ENCODE data around the gene GABRD.

GABRD gene

GRCh38 chr1:1985375-1986050 is 33.6 kb upstream of the GABRD start:
- DNase-seq, result no peak

DNA sequence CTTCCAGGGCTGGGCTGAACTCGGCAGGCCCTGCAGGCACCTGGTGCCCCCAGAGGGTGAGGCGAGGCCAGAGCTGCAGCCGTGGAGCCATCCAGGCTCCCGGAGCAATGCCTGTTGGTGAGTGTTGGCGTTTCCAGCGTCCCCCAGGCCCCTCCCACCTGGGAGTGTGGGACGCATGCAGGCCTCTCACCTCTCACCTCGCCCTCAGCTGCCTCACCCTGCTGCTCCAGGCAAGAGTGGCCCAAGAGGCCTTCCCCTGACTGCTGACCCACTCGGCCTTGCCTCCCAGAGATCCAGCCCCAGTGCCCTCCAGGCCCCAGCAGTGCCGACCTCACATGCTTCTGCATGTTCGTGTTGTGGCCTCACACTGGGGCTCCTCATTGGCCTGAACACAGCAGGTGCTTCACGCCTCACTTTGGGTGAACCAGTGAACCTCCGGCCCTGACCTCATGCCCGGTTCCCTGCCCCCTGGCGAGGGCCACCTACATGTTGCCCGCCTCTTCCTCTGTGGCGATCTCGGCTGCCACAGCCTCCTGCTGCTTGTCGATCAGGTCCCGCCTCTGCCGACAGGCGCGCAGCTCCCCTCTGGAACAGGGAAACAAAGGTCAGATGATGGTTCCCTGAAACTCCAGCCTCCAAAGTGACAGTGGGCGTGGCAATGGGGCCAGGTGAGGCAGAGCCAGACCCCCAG is 32.5 kb upstream of the GABRD start:
- DNase-seq, result no peak

GRCh38 chr1:1987142-1987510 is 32.0 kb upstream of the GABRD start:
- DNase-seq, result no peak

- no peak for DNase-seq
Observed at GRCh38 chr1:1988061-1988945, 30.8 kb upstream of the GABRD start.

GRCh38 chr1:1989102-1989542 is 30.0 kb upstream of the GABRD start:
- no peak for DNase-seq

GRCh38 chr1:1989789-1990188 is 29.4 kb upstream of the GABRD start:
- no peak for DNase-seq

- no peak for DNase-seq
Observed at GRCh38 chr1:1990222-1990621, 28.9 kb upstream of the GABRD start.

GRCh38 chr1:1994536-1994935 is 24.6 kb upstream of the GABRD start:
- no peak for DNase-seq

- DNase-seq, result no peak
Observed at GRCh38 chr1:1996207-1996651, 22.9 kb upstream of the GABRD start.

DNA sequence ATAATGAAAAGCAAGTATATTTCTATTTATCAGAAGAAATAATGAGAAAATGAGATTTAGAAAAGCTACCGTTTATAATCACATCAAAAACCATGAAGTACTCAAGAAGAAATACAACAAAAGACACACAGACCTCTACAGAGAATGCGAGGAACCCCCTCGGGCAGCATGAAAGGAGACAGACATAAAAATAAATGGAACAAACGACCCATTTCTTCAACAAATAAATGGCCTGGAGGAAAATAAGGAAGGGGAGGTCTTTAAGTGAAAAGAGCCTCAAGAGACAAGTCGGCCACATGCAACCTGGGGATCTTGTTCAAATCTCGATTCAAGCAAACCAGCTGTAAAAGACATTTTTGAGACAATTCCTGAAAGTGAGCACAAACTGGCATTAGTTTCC is 21.6 kb upstream of the GABRD start:
- no peak for DNase-seq

DNA sequence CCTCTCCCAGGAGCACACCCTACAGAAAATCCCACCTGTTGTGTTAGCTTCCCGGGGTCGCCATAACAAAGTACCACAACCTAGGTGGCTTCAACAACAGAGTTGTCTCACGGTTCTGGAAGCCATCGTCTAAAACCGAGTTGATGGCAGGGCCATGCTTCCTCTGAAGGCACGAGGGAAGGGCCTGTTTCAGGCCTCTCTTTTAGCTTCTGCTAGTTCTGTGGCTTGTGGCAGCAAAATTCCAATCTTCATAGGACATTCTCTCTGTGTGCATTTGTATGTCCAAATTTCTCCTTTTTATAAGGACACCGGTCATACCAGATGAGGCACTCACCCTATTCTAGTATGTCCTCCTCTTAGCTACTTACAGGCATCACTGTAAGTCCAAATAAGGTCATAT is 18.7 kb upstream of the GABRD start:
- DNase-seq, result no peak

GRCh38 chr1:2000850-2001249 is 18.3 kb upstream of the GABRD start:
- DNase-seq, result no peak

DNA sequence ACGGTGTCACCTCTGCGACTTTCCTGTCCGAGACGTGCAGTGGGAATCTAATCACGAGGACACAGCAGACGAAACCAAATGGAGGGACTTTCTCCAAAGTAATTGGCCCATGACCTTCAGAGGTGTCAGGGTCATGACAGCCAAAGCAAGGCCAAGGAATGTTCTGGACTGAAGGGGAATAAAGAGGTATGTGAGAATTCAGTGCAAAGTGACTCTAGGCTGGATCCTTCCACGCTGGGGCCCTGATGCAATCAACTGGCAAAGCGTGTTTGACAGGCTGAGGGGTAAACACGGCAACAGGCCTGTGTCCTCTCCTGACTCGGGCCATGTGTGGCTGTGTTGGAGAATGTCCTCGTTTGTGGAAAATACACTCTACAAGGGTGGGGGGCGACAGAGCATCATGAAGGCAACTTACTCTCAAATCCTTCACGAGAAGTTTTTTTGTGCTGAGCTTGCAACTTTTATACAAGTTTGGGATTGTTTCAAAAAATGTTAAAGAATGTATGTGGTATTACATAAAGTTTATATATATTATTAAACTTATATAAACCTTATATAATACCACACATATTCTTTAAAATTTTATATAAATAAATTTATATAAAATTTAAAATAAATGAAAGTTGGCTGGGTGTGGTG is 17.3 kb upstream of the GABRD start:
- no peak for DNase-seq

DNA sequence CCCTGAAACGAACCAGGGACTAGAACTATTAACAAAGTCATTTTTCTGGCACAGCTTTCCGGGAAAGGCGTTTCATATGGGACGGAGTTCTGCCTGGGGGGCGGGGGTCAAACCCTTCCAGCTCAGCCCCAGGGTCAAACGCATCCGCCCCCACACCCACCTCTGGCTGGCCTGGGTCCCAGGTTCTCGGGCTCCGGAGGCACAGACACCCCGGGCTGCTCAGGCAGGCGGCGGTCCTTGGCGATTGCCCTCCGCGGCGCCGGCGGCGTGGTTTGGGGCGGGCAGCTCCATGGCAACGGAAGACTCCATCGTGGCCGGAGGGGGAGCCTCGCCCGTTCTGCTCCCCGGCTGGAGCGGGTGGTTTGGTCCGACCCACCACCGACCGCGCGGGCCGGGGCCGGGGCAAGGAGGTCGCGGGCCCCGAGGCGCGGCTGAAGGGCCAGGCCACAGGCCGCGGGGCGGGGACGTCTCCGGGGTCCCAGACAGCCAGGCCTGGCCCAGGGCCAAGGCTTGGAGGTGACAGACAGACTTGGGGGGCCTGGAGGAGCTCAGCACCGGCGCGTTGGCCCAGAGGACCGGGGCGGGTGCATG is 15.5 kb upstream of the GABRD start, which contains the start of gene CFAP74:
Gene CFAP74 (minus strand): TSS at position 246 of the 591 bp plus-strand sequence. CDS start 12,830 bp downstream, outside the sequence.
- no peak for DNase-seq

DNA sequence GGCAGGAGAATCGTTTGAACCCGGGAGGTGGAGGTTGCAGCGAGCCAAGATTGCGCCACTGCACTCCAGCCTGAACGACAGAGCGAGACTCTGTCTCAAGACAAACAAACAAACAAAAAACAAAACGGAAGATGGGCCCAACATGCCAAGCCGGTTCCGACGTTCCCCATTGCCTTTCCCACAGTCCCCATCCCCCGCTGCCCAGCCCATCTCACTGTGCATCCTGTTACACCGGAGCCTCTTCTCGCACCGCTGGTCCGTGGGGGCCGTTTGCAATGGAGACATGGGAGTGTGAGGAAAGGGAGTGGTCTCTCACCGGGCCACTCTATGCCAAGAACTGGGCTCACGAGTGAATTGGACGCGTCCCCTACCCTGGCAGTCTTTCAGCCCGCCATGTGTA is 14.3 kb upstream of the GABRD start:
- DNase-seq, result no peak

DNA sequence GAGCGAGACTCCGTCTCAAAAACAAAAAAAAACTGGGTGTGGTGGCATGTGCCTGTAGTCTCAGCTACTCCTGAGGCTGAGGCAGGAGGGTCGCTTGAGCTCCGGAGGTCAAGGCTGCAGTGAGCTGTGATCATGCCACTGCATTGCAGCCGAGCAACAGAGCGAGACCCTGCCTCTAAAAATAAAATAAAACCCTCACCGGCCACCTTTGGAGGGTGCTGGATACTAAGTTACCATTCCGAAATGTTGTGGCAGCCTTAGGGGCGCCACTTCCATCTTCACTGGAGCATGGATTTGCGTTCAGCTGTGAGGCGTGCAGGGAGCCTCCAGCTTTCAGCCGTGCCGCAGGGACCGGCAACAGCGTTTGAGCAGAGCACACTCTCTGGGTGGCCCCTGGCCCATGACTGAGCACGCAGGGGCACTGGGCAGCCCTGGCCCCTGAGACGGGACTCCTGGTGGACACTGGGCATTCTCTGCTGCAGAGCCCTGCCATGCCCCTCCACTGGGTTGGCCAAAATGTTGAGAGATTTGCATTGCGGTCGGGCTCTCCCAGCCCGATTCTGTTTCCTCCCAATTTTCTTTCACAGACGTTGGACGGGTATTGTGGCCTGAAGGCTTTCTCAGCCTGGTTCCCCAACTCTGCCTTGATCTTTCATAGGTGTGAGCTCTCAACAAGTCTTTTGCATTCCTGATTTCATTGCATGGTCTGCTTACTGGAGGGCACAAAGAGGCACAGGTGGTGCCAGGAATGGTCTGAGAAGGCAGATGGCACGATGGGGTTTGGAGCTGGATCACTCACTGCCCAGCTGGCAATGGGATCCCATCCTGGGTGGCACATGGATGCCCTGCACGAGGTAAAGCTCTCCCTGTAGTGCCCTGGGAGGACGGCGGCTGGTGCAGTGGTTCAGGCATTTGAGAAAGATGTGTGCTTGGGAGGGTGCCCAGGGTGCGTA is 9.8 kb upstream of the GABRD start:
- no peak for DNase-seq

DNA sequence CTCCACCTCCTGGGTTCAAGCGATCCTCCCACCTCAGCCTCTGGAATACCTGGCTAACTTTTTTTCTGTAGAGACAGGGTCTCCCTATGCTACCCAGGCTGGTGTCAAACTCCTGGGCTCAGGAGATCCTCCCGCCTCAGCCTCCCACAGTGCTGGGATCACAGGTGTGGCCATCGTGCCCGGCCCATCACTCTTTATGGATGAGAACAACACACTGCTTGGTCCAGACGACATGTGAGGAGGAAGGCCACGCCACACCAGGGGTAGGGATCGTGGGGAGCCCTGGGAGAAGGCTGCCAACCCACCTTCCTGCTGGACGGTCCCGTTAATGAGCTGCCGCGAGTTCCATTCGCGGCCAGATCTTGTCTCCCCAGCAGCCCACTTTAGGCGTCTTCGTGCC is 5.0 kb upstream of the GABRD start:
- DNase-seq, result no peak

GRCh38 chr1:2014741-2015735 is 4.1 kb upstream of the GABRD start:
- DNase-seq, result no peak

DNA sequence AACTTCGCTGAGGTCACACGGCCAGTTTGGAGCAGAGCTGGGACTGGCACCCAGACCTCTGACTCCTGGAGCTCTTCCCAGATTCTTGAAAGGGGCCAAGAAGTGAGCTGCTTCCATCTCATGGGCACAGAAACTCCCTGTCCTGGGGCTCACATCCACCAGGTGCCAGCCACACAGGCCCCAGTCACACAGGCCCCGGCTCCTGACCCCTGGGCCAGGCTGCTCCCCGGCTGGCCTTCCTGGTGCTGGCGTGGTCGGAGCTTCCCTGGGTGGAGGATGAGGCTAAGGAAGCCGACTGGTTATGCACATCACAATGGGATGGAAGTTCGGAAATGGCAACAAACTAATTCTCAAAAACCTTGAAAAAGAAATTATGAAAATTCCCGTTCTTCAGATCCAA is 3.0 kb upstream of the GABRD start:
- no peak for DNase-seq
